ENCODE results near the gene ASIC3. TPM values are rescaled to one million over a fixed set of nuclear protein-coding genes. Genes with fewer than 3 reads are reported as not detected.
A peak's percentile ranks its signal among the peaks of the same experiment; 100 is the strongest.

ASIC3 gene
- total and polyA plus RNA-seq, 2 of the 8 experiments (the other 6 are each of a cell fraction or from before 2014, with no cell fraction given), result 1.6 to 1.9 TPM

DNA sequence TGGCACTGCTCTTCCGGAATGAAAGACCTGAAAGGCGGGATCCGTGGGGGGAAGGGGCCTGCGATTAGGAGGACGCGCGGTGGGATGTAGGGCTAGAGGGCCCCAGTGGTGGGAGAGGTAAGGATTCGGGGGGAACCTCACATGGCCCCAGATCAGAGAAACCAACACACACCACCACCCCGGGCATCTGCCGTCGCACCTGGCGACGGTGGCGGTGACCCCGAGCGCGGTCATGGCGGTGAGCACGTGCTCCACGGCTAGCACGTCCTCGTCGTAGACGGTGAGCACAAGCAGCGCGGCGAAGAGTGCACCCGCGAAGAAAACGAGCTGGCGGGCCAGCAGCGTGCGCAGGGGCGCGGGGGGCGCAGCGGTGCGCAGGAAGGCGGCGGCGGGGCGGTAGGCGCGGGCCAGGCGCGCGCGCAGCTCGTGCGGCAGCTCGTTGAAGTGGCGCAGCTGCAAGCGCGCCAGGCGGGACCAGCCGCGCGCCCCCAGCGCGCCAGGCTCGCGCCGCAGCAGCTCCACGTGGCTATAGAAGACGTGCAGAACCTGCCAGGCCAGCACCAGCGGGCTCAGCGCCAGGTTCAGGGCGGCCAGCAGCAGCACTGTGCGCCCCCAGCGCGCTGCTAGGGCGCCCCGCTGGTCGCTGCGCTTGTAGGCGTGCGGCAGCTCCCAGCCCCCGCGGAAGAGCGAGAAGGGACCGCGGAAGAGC lies 29.8 kb upstream of the ASIC3 start (continued):
- peak in 1 of 2 experiments; percentile 94; a peak in 2 of 4 replicates for TF ChIP-seq HDAC2 (IDR thresholded peaks at IDR 0.05; ENCODE audit: borderline replicate concordance in 1 of 2, low read depth in 2 of 2, low read length in 2 of 2)
- TF ChIP-seq TCF12 (IDR thresholded peaks at IDR 0.05; ENCODE audit: low read depth, low read length), result no peak
- peak; percentile 18; the same call in 1 of the 2 replicates for TF ChIP-seq EGR1 (IDR thresholded peaks at IDR 0.05; ENCODE audit: borderline replicate concordance, low read depth, low read length)
- TF ChIP-seq CBX8 (IDR thresholded peaks at IDR 0.05; ENCODE audit: borderline replicate concordance, low read depth, low read length), result no peak
- TF ChIP-seq ASH2L (IDR thresholded peaks at IDR 0.05; ENCODE audit: low read length), result peak; percentile 91
- TF ChIP-seq KDM1A (IDR thresholded peaks at IDR 0.05; ENCODE audit: borderline replicate concordance, low read length), result peak; percentile 85; the same call in 1 of the 2 replicates
- 0 out of 4 replicates have a peak, but pooled peaks of 1 of the 2 experiments have one; percentile 20 for TF ChIP-seq SIN3A (conservative IDR thresholded peaks at IDR 0.05 in 1 of 2, IDR thresholded peaks at IDR 0.05 in 1 of 2; ENCODE audit: low read depth in 1 of 2, low read length in 2 of 2)
- TF ChIP-seq, protein P1, sequence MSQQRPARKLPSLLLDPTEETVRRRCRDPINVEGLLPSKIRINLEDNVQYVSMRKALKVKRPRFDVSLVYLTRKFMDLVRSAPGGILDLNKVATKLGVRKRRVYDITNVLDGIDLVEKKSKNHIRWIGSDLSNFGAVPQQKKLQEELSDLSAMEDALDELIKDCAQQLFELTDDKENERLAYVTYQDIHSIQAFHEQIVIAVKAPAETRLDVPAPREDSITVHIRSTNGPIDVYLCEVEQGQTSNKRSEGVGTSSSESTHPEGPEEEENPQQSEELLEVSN (IDR thresholded peaks at IDR 0.05), result peak; percentile 100
